MCF 10A (cell line): Measurements from ENCODE around the gene ANO6. TPM values are rescaled to one million over a fixed set of nuclear protein-coding genes. Genes with fewer than 3 reads are reported as not detected.

ENCODE experiments used
- BruUV-seq: library from RNA; stranded (reverse); fragments of 400-500 nt; replicated peaks from 2 replicates; lab custom pipeline; 2021; lab: Mats Ljungman, UMichigan
- CTCF ChIA-PET: fragments of 300-600 bp; sonication (Branson Sonifier 250); formaldehyde crosslinking; extraction: SDS; loops from one replicate; lab custom pipeline; 2021; ENCODE audit warnings: antibody characterized with exemption, inconsistent platforms; lab: Yijun Ruan, JAX
- POLR2A ChIA-PET: fragments of 300-600, 350-650 bp; sonication (Branson Sonifier 250); formaldehyde crosslinking; extraction: SDS; loops from one replicate; lab custom pipeline; 2020; ENCODE audit warnings: antibody characterized with exemption, inconsistent platforms; lab: Yijun Ruan, JAX
- DNase-seq: peaks from one replicate; pipeline ENCODE4 v3.0.0-alpha.2; 2018; ENCODE audit not compliant: unreplicated experiment
- H3K27ac Mint-ChIP-seq: one replicate; pipeline ENCODE4 v1.8.0; 2022; ENCODE audit warnings: mild to moderate bottlenecking, low read depth, mixed read lengths; ENCODE audit not compliant: unreplicated experiment
- H3K27me3 Mint-ChIP-seq: one replicate; pipeline ENCODE4 v1.8.0; 2022; ENCODE audit warnings: mixed read lengths; ENCODE audit not compliant: insufficient read depth, unreplicated experiment
- H3K36me3 Mint-ChIP-seq: one replicate; pipeline ENCODE4 v1.8.0; 2022; ENCODE audit warnings: mild to moderate bottlenecking, moderate library complexity, mixed read lengths; ENCODE audit not compliant: insufficient read depth, unreplicated experiment
- H3K4me1 Mint-ChIP-seq: one replicate; pipeline ENCODE4 v1.8.0; 2022; ENCODE audit warnings: mixed read lengths; ENCODE audit not compliant: insufficient read depth, unreplicated experiment
- H3K4me3 Mint-ChIP-seq: one replicate; pipeline ENCODE4 v1.8.0; 2022; ENCODE audit warnings: mild to moderate bottlenecking, moderate library complexity, mixed read lengths; ENCODE audit not compliant: unreplicated experiment
- H3K9me3 Mint-ChIP-seq: one replicate; pipeline ENCODE4 v1.8.0; 2022; ENCODE audit warnings: mixed read lengths; ENCODE audit not compliant: unreplicated experiment
- intact Hi-C: fragments of 100-400 bp; cut with micrococcal nuclease; formaldehyde crosslinking; loops from 2 replicates; pipeline ENCODE4 v1.14.1; 2022
- total RNA-seq: library from RNA; stranded (reverse); gene quantifications from 2 replicates; pipeline ENCODE4 v1.2.3, GENCODE V29; 2022
- TF ChIP-seq, protein P1 (sequence below): fragments of 200-600 bp; IDR thresholded peaks from one replicate; pipeline ENCODE4 v1.8.0; 2022; ENCODE audit warnings: antibody characterized with exemption, mild to moderate bottlenecking; ENCODE audit not compliant: unreplicated experiment

ANO6 gene
- total RNA-seq, 1 experiment from 2014 or later = 25.4 TPM

DNA sequence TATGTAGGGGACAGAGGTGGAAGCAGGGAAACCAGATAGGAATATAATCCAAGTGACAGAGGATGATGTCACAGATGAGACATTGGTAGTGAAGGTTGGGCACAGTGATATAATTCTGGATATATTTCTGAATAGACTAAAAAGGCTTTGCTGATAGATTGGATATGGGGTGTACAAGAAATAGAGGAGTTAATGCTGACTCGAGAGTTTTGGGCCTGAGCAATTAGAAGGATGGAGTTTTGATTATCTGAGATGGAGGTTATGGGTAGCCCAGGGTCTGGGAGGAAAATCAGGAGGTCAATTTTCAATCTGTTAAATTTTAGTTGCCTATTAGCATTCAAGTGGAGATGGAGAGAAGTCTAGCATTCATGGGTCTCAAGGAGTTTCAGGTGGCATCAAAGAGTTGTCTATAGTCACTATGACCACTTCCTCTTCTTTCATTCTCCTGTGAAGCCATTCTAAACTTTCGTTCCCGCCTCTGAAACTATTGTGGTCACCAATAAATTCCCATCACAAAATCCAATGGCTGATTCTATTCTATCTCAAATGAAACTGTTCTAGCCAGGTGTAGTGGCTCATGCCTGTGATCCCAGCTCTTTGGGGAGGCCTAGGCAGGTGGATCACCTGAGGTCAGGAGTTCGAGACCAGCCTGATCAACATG lies 10.6 kb upstream of the ANO6 start:
- intact Hi-C loops = no loop called here
- POLR2A ChIA-PET = interaction anchor here (1.3 kb wide), 1 partner anchor 10 kb away, joined by 5 read pairs; the partner anchor contains the start of gene ANO6
- H3K36me3 Mint-ChIP-seq = no peaks in the 10 kb centered on the region
- no peak overlapping the region for H3K27ac Mint-ChIP-seq
- H3K9me3 Mint-ChIP-seq = no peaks in the 10 kb centered on the region
- TF ChIP-seq, protein P1, sequence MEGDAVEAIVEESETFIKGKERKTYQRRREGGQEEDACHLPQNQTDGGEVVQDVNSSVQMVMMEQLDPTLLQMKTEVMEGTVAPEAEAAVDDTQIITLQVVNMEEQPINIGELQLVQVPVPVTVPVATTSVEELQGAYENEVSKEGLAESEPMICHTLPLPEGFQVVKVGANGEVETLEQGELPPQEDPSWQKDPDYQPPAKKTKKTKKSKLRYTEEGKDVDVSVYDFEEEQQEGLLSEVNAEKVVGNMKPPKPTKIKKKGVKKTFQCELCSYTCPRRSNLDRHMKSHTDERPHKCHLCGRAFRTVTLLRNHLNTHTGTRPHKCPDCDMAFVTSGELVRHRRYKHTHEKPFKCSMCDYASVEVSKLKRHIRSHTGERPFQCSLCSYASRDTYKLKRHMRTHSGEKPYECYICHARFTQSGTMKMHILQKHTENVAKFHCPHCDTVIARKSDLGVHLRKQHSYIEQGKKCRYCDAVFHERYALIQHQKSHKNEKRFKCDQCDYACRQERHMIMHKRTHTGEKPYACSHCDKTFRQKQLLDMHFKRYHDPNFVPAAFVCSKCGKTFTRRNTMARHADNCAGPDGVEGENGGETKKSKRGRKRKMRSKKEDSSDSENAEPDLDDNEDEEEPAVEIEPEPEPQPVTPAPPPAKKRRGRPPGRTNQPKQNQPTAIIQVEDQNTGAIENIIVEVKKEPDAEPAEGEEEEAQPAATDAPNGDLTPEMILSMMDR = no peak
- DNase-seq = no peak
- CTCF ChIA-PET = interaction anchor here (1.0 kb wide), 1 partner anchor 9 kb away, joined by 3 read pairs; no protein-coding TSS in a partner anchor
- H3K4me1 Mint-ChIP-seq = peaks cover 10% of the 10 kb centered on the region
- H3K4me3 Mint-ChIP-seq = no peak overlapping the region
- no peaks in the 10 kb centered on the region for H3K27me3 Mint-ChIP-seq
- BruUV-seq = no TSS peak

GRCh38 chr12:45208604-45209487 lies 7.0 kb upstream of the ANO6 start:
- H3K27ac Mint-ChIP-seq = no peak overlapping the region
- H3K36me3 Mint-ChIP-seq = no peaks in the 10 kb centered on the region
- TF ChIP-seq, protein P1 = no peak
- ChIA-PET CTCF (no interaction called here), POLR2A (interaction anchor here (1.6 kb wide), 1 partner anchor 11 kb away, joined by 3 read pairs; no protein-coding TSS in a partner anchor)
- no peaks in the 10 kb centered on the region for H3K9me3 Mint-ChIP-seq
- peak; percentile 45 for DNase-seq
- no peaks in the 10 kb centered on the region for H3K4me1 Mint-ChIP-seq
- H3K4me3 Mint-ChIP-seq = no peak overlapping the region
- H3K27me3 Mint-ChIP-seq = no peaks in the 10 kb centered on the region
- intact Hi-C loops = no loop called here
- no TSS peak for BruUV-seq

GRCh38 chr12:45209784-45210183 lies 6.1 kb upstream of the ANO6 start:
- ChIA-PET POLR2A (interaction anchor here (1.6 kb wide), 1 partner anchor 12 kb away, joined by 3 read pairs; no protein-coding TSS in a partner anchor), CTCF (interaction anchor here (1.5 kb wide), 1 partner anchor 179 kb away, joined by 4 read pairs; no protein-coding TSS in a partner anchor)
- no peak overlapping the region for H3K27ac Mint-ChIP-seq
- H3K9me3 Mint-ChIP-seq = no peaks in the 10 kb centered on the region
- H3K27me3 Mint-ChIP-seq = no peaks in the 10 kb centered on the region
- BruUV-seq = no TSS peak
- peaks cover 4% of the 10 kb centered on the region for H3K4me1 Mint-ChIP-seq
- intact Hi-C loops = no loop called here
- TF ChIP-seq, protein P1 = no peak
- DNase-seq = no peak
- H3K4me3 Mint-ChIP-seq = no peak overlapping the region
- H3K36me3 Mint-ChIP-seq = no peaks in the 10 kb centered on the region

DNA sequence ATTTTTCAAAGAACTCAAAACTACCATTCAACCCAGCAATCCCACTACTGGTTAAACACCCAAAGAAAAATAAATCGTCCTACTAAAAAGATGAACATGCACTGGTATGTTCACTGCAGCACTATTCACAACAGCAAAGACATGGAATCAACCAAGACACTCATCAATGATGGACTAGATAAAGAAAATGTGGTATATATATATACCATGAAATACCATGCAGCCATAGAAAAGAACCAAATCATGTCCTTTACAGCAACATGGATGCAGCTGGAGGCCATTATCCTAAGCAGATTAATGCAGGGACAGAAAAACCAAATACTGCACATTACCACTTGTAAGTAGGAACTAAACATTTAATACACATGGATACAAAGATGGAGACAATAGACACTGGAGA lies 3.8 kb upstream of the ANO6 start:
- CTCF ChIA-PET = no interaction called here

More for the DNA sequence above, 3.8 kb upstream of the ANO6 start:
- POLR2A ChIA-PET = interaction anchor here (11.2 kb wide), 1 partner anchor 22 kb away, joined by 192 read pairs; no protein-coding TSS in a partner anchor
- no TSS peak for BruUV-seq
- no peak for DNase-seq
- intact Hi-C loops = no loop called here
- Mint-ChIP-seq H3K36me3 (peaks cover 10% of the 10 kb centered on the region), H3K27me3 (no peaks in the 10 kb centered on the region), H3K9me3 (no peaks in the 10 kb centered on the region), H3K4me3 (no peak overlapping the region), H3K4me1 (peaks cover 9% of the 10 kb centered on the region), H3K27ac (no peak overlapping the region)
- TF ChIP-seq, protein P1 = no peak
